ENCODE measurements around the gene GIMAP1.
"Not testable (repeated sequence)": the region's sequence is repeated elsewhere in the genome, so short reads cannot be mapped to it uniquely, and the experiment has no call there.

The GIMAP1 gene

GRCh38 chr7:150716368-150716767 lies at the start of gene GIMAP1:
Gene GIMAP1 (plus strand): TSS chr7:150716613. CDS start chr7:150719048, 2,435 bp downstream.
- no peak within 1 kb of the TSS for H3K27ac ChIP-seq
- TF ChIP-seq ZFX (IDR thresholded peaks at IDR 0.05; ENCODE audit: borderline replicate concordance) = no peak
- TF ChIP-seq, protein P1, sequence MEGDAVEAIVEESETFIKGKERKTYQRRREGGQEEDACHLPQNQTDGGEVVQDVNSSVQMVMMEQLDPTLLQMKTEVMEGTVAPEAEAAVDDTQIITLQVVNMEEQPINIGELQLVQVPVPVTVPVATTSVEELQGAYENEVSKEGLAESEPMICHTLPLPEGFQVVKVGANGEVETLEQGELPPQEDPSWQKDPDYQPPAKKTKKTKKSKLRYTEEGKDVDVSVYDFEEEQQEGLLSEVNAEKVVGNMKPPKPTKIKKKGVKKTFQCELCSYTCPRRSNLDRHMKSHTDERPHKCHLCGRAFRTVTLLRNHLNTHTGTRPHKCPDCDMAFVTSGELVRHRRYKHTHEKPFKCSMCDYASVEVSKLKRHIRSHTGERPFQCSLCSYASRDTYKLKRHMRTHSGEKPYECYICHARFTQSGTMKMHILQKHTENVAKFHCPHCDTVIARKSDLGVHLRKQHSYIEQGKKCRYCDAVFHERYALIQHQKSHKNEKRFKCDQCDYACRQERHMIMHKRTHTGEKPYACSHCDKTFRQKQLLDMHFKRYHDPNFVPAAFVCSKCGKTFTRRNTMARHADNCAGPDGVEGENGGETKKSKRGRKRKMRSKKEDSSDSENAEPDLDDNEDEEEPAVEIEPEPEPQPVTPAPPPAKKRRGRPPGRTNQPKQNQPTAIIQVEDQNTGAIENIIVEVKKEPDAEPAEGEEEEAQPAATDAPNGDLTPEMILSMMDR (IDR thresholded peaks at IDR 0.05) = no peak

GRCh38 chr7:150668472-150668911 lies 47.9 kb upstream of the GIMAP1 start:
- no peak for TF ChIP-seq ZFX (IDR thresholded peaks at IDR 0.05; ENCODE audit: borderline replicate concordance)
- TF ChIP-seq, protein P1 (IDR thresholded peaks at IDR 0.05) = no peak
- no peak overlapping the region for H3K27ac ChIP-seq

DNA sequence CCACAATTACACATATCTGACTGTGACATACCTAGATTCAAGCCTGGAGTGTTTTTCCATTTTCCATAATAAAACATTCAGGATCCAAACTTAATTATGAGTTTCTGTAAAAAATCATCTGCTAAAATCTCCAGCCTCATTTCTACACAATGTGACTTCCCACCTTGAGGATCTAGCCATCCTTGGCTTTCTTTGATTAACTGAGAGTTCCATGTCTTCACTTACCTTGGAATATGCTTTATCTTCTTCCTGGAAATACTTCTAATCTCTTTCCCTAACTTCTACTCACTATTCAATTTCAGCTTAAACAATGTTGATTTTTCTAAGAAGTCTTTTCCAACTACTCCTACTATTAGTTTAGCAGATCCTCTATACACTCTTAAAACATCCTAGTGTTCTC lies 47.4 kb upstream of the GIMAP1 start:
- H3K27ac ChIP-seq = no peak overlapping the region
- TF ChIP-seq, protein P1 (IDR thresholded peaks at IDR 0.05) = no peak
- TF ChIP-seq ZFX (IDR thresholded peaks at IDR 0.05; ENCODE audit: borderline replicate concordance) = no peak

DNA sequence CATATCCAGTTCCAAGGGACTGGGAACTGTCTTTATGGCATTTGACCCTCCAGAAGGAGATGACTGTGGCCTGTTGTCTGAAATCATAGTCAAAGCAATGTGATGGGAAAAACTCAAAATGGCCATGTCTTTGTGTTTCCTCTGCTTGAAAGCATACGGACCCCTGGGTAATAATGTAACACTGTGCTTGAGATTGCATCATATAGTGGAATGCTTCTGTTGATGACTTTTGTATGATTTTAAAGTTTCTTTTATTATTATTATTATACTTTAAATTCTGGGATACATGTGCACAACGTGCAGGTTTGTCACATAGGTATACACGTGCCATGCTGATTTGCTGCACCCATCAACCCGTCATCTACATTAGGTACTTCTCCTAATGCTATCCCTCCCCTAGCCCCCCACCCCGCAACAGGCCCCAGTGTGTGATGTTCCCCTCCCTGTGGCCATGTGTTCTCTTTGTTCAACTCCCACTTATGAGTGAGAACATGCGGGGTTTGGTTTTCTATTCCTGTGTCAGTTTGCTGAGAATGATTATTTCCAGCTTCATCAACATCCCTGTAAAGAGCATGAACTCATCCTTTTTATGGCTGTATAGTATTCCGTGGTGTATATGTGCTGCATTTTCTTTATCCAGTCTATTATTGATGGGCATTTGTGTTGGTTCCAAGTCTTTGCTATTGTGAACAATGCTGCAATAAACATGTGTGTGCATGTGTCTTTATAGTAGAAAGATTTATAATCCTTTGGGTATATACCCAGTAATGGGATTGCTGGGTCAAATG lies 44.4 kb upstream of the GIMAP1 start:
- not testable (repeated sequence) for H3K27ac ChIP-seq

GRCh38 chr7:150675714-150676113 lies 40.7 kb upstream of the GIMAP1 start:
- no peak overlapping the region for H3K27ac ChIP-seq
- no peak for TF ChIP-seq ZFX (IDR thresholded peaks at IDR 0.05; ENCODE audit: borderline replicate concordance)
- TF ChIP-seq, protein P1 (IDR thresholded peaks at IDR 0.05) = no peak

GRCh38 chr7:150676276-150676675 lies 40.1 kb upstream of the GIMAP1 start:
- not testable (repeated sequence) for H3K27ac ChIP-seq

DNA sequence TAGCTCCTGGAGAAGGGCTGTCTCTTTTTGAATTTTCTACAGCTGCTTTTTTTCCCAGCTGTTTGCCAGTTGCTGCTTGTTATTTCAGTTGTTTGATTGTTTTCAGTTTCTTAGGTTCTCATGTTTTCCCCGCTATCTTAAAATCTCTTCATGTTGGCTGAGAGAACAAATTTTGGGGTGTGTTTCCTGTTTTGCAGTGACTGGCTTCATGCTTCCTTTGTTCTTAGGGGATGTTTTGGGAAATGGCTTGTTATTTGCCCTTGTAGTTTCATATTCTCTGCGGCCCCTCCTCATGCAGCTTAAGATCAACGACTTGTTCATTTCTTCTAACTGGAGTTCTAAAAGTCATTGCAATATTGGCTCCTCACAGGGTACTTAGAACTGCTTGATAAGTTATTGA lies 39.6 kb upstream of the GIMAP1 start:
- not testable (repeated sequence) for H3K27ac ChIP-seq

- not testable (repeated sequence) for H3K27ac ChIP-seq
Observed at GRCh38 chr7:150678601-150679000, 37.8 kb upstream of the GIMAP1 start.

DNA sequence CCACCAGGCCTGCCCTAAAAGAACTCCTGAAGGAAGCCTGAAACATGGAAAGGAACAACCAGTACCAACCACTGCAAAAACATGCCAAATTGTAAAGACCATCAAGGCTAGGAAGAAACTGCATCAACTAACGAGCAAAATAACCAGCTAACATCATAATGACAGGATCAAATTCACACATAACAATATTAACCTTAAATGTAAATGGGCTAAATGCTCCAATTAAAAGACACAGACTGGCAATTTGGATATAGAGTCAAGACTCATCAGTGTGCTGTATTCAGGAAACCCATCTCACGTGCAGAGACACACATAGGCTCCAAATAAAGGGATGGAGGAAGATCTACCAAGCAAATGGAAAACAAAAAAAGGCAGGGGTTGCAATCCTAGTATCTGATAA lies 36.0 kb upstream of the GIMAP1 start:
- not testable (repeated sequence) for H3K27ac ChIP-seq

GRCh38 chr7:150685219-150686029 lies 31.0 kb upstream of the GIMAP1 start, which contains the start of gene GIMAP2:
Gene GIMAP2 (plus strand): TSS chr7:150685706. CDS start chr7:150687060, 1,354 bp downstream.
- TF ChIP-seq, protein P1 (IDR thresholded peaks at IDR 0.05) = no peak
- no peak for TF ChIP-seq ZFX (IDR thresholded peaks at IDR 0.05; ENCODE audit: borderline replicate concordance)
- H3K27ac ChIP-seq = no peak within 1 kb of the TSS
